Osteoblast (primary cell): ENCODE data around the gene ZSCAN26. TPM values are rescaled to one million over a fixed set of nuclear protein-coding genes. Genes with fewer than 3 reads are reported as not detected.

Experiments used
- DNase-seq: peaks from one replicate; pipeline ENCODE4 v3.0.0; 2011; ENCODE audit warnings: low spot score, mixed read lengths; ENCODE audit not compliant: insufficient read length; ENCODE audit errors: missing footprints
- H2AFZ ChIP-seq: 2 replicates; pipeline ENCODE4 v1.6.0; 2011; ENCODE audit warnings: mild to moderate bottlenecking, low read length
- H3K27ac ChIP-seq: 2 replicates; pipeline ENCODE4 v1.5.1; 2011; ENCODE audit warnings: mild to moderate bottlenecking, low read depth, low read length, moderate library complexity
- H3K27me3 ChIP-seq: 2 replicates; pipeline ENCODE4 v1.6.0; 2012; ENCODE audit warnings: mild to moderate bottlenecking, control low read depth, inconsistent platforms, low read length, moderate library complexity; ENCODE audit not compliant: insufficient read depth
- H3K36me3 ChIP-seq: 2 replicates; pipeline ENCODE4 v1.5.1; 2011; ENCODE audit warnings: mild to moderate bottlenecking, low read length, control low read depth, moderate library complexity; ENCODE audit not compliant: insufficient read depth
- H3K4me1 ChIP-seq: 2 replicates; pipeline ENCODE4 v1.5.1; 2011; ENCODE audit warnings: mild to moderate bottlenecking, low read length, control low read depth, moderate library complexity; ENCODE audit not compliant: insufficient read depth
- H3K4me2 ChIP-seq: 2 replicates; pipeline ENCODE4 v1.6.0; 2011; ENCODE audit warnings: mild to moderate bottlenecking, low read length; ENCODE audit not compliant: insufficient read depth
- H3K4me3 ChIP-seq: fragments of 200-600 bp; sonication (generic); 3 replicates; pipeline ENCODE4 v1.5.1; 2012; ENCODE audit warnings: mild to moderate bottlenecking, low read length, inconsistent platforms; ENCODE audit not compliant: insufficient read depth
- H3K79me2 ChIP-seq: 2 replicates; pipeline ENCODE4 v1.6.0; 2012; ENCODE audit warnings: mild to moderate bottlenecking, low read length, control low read depth, inconsistent platforms; ENCODE audit not compliant: insufficient read depth
- H3K9me3 ChIP-seq: 2 replicates; pipeline ENCODE4 v1.5.1; 2011; ENCODE audit warnings: low read depth, low read length, control low read depth
- H4K20me1 ChIP-seq: 2 replicates; pipeline ENCODE4 v1.6.0; 2012; ENCODE audit warnings: mild to moderate bottlenecking, low read length, control low read depth; ENCODE audit not compliant: insufficient read depth
- total RNA-seq: library from RNA; depleted of rRNA; stranded (reverse); fragments of >200 nt; gene quantifications from 2 replicates; pipeline ENCODE4 v1.2.3, GENCODE V29; 2012
- TF ChIP-seq, protein P1 (sequence below): IDR thresholded peaks from 2 replicates; pipeline ENCODE4 v1.5.1; 2011; ENCODE audit warnings: mild to moderate bottlenecking, low read depth, low read length, moderate library complexity; ENCODE audit errors: extremely low read depth

The ZSCAN26 gene
- total RNA-seq, 1 donor = 15.2 TPM

DNA sequence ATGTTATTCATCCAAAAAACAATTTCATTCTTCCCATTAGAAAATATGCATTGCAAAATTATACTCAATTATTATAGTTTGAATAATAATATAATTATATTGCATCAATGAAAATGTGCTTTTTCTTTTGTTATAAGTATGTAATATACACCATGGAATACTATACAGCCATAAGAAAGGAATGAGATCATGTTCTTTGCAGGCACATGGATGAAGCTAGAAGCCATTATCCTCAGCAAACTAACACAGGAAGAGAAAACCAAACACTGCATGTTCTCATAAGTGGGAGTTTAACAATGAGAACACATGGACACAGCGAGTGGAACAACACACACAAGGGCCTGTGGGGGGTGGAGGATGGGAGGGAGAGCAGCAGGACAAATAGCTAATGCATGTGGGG, 9.9 kb upstream of the ZSCAN26 start:
- Histone ChIP-seq H3K9me3 (peaks cover 3% of the 10 kb centered on the region), H3K4me1 (peaks cover 8% of the 10 kb centered on the region), H3K27me3 (no peaks in the 10 kb centered on the region), H3K4me3 (no peak overlapping the region), H3K36me3 (no peaks in the 10 kb centered on the region), H4K20me1 (no peaks in the 10 kb centered on the region), H3K79me2 (peaks cover under 1% of the 10 kb centered on the region), H3K4me2 (no peak overlapping the region), H3K27ac (no peak overlapping the region), H2AFZ (no peak overlapping the region)
- TF ChIP-seq, protein P1, sequence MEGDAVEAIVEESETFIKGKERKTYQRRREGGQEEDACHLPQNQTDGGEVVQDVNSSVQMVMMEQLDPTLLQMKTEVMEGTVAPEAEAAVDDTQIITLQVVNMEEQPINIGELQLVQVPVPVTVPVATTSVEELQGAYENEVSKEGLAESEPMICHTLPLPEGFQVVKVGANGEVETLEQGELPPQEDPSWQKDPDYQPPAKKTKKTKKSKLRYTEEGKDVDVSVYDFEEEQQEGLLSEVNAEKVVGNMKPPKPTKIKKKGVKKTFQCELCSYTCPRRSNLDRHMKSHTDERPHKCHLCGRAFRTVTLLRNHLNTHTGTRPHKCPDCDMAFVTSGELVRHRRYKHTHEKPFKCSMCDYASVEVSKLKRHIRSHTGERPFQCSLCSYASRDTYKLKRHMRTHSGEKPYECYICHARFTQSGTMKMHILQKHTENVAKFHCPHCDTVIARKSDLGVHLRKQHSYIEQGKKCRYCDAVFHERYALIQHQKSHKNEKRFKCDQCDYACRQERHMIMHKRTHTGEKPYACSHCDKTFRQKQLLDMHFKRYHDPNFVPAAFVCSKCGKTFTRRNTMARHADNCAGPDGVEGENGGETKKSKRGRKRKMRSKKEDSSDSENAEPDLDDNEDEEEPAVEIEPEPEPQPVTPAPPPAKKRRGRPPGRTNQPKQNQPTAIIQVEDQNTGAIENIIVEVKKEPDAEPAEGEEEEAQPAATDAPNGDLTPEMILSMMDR = no peak
- no peak for DNase-seq

- no peak within 1 kb of the TSS for H3K27ac ChIP-seq
- H3K4me3 ChIP-seq = peak within 1 kb of the TSS; percentile 70
- H4K20me1 ChIP-seq = no peaks in the 10 kb centered on the region
- H3K27me3 ChIP-seq = no peaks in the 10 kb centered on the region
- no peaks in the 10 kb centered on the region for H3K4me1 ChIP-seq
- peak within 1 kb of the TSS; percentile 82 for H3K4me2 ChIP-seq
- no peaks in the 10 kb centered on the region for H3K79me2 ChIP-seq
- TF ChIP-seq, protein P1 = no peak
- peak within 1 kb of the TSS; percentile 96 for H2AFZ ChIP-seq
- H3K9me3 ChIP-seq = peaks cover 3% of the 10 kb centered on the region
- DNase-seq = peak; percentile 82
- H3K36me3 ChIP-seq = no peaks in the 10 kb centered on the region
These were observed 7.8 kb upstream of the ZSCAN26 start, which contains the start of gene NKAPL for GRCh38 chr6:28258877-28259777. Gene NKAPL, plus strand, starts transcription at chr6:28259297. Its CDS starts 75 bp downstream, at chr6:28259372.

DNA sequence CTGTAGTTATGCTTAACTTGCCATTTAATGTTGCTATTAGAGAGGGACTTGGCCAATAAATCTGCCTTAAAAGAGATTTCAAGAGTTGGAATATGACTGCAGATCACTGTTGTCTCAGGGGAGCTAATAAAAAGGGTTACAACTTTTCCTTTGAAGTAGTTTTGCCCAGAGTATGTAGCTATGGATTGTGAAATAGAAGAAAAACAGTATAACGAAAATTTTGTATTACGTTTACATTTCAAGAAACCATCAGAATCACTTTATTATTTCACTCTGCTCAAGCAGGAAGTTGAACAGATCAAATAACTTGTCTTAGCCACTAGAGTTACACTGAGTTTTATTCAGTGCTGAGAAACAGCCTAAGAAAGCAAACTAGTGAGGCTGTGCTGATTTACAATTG, 3.0 kb upstream of the ZSCAN26 start:
- DNase-seq = no peak
- peak overlapping the region; percentile 28 for H2AFZ ChIP-seq
- peaks cover 8% of the 10 kb centered on the region for H3K4me1 ChIP-seq
- TF ChIP-seq, protein P1 = no peak
- H3K9me3 ChIP-seq = peaks cover 3% of the 10 kb centered on the region
- no peak overlapping the region for H3K27ac ChIP-seq
- no peaks in the 10 kb centered on the region for H3K36me3 ChIP-seq
- no peaks in the 10 kb centered on the region for H4K20me1 ChIP-seq
- peak overlapping the region; percentile 15 for H3K4me2 ChIP-seq
- H3K79me2 ChIP-seq = peaks cover 17% of the 10 kb centered on the region
- H3K27me3 ChIP-seq = no peaks in the 10 kb centered on the region
- H3K4me3 ChIP-seq = no peak overlapping the region

- peaks cover 17% of the 10 kb centered on the region for H3K79me2 ChIP-seq
- no peaks in the 10 kb centered on the region for H3K27me3 ChIP-seq
- no peak overlapping the region for H2AFZ ChIP-seq
- peaks cover 11% of the 10 kb centered on the region for H3K4me1 ChIP-seq
- H4K20me1 ChIP-seq = no peaks in the 10 kb centered on the region
- no peaks in the 10 kb centered on the region for H3K9me3 ChIP-seq
- H3K36me3 ChIP-seq = no peaks in the 10 kb centered on the region
- no peak overlapping the region for H3K4me3 ChIP-seq
- DNase-seq = no peak
- H3K4me2 ChIP-seq = no peak overlapping the region
- no peak overlapping the region for H3K27ac ChIP-seq
- TF ChIP-seq, protein P1 = no peak
These were observed 2.0 kb upstream of the ZSCAN26 start for GRCh38 chr6:28264834-28265401.
